Stimulated activated CD4-positive, alpha-beta T cell treated with anti-CD3 and anti-CD28 coated beads, Interleukin-4, amount 100 ng/mL, for 24 hours (primary cell): ENCODE data around the gene SELENOV.
"Not testable (repeated sequence)": the region's sequence is repeated elsewhere in the genome, so short reads cannot be mapped to it uniquely, and the experiment has no call there.

Experiments used
- DNase-seq: peaks from one replicate; pipeline ENCODE4 v3.0.0-alpha.2; 2020

Gene SELENOV

GRCh38 chr19:39514840-39515550 lies at the start of gene SELENOV:
Gene SELENOV, plus strand, starts transcription at chr19:39515139. Its CDS starts 74 bp downstream, at chr19:39515213.
- DNase-seq: no peak

- no peak for DNase-seq
These were observed 48.8 kb upstream of the SELENOV start for GRCh38 chr19:39465956-39466747.

GRCh38 chr19:39467941-39468340 lies 47.0 kb upstream of the SELENOV start:
- DNase-seq: no peak

GRCh38 chr19:39469036-39469435 lies 45.9 kb upstream of the SELENOV start:
- DNase-seq: no peak

- no peak for DNase-seq
These were observed 45.4 kb upstream of the SELENOV start for GRCh38 chr19:39469567-39469966.

GRCh38 chr19:39470724-39471339 lies 44.1 kb upstream of the SELENOV start:
- DNase-seq: no peak

DNA sequence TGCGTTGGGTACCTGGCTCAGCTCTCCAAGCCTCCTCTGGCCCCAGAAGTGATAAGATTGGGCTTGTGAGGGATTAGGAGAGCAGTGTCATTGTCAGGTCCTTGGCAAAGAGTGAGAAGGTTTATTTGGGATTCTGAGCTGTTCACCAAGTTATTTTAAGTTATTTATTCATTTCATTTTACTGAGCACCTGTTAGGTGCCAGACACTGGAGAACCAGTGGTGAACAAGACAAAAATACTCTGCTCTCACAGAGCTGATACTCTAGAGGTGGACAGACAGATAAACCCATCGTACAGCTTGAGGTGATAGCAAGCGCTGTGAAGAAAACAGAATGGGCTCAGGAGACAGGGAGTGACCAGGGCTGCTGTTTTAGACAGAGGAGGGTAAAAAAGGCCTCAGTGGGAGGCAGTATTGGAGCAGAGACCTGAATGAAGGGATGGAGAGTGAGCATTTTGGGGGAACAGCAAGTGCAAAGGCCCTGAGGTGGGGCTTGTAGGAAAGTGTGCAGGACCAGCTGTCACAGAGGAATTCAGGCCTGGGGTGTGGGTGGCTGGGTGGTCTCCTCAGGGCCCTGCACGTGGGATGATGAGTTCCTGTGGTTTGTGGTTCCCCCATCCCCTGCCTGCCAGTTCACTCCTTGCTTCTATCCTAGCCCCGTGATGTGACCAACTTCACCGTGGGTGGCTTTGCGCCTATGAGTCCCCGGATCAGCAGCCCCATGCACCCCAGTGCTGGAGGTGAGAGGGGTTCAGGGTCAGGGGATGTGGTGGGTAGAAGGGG lies 43.0 kb upstream of the SELENOV start:
- no peak for DNase-seq

DNA sequence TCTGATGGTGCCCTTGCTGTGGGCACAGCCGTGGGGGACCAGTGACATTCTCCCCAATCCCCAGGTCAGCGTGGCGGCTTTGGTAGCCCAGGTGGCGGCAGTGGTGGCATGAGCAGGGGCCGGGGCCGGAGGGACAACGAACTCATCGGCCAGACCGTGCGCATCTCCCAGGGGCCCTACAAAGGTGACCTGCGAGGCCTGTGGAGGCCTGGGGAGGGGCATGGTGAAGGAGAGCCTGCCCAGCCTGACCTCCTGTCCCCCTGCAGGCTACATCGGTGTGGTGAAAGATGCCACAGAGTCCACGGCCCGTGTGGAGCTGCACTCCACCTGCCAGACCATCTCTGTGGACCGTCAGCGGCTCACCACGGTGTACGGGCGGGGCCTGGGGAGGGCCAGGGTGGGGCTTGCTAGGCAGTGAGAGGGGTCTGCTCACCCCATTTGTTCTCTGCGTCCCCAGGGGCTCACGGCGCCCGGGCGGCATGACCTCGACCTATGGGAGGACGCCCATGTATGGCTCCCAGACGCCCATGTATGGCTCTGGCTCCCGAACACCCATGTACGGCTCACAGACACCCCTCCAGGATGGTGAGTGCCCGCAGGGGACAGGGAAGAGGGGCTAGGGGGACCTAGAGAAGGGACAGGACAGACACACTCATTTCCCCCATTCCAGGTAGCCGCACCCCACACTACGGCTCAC lies 42.0 kb upstream of the SELENOV start:
- no peak for DNase-seq

GRCh38 chr19:39473443-39473960 lies 41.4 kb upstream of the SELENOV start:
- DNase-seq: no peak

DNA sequence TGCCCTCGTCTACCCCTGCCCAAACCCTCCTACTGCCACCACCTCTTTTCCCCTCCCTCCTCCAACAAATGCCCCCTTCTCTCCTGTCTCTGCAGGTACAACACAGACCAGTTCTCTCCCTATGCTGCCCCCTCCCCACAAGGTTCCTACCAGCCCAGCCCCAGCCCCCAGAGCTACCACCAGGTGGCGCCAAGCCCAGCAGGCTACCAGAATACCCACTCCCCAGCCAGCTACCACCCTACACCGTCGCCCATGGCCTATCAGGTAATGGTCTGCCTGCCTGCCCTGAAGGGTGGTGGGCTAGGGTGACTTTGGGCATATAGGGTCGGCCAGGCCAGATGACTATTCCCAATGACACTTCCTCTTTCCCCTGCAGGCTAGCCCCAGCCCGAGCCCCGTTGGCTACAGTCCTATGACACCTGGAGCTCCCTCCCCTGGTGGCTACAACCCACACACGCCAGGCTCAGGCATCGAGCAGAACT lies 40.8 kb upstream of the SELENOV start:
- peak; percentile 79 for DNase-seq

DNA sequence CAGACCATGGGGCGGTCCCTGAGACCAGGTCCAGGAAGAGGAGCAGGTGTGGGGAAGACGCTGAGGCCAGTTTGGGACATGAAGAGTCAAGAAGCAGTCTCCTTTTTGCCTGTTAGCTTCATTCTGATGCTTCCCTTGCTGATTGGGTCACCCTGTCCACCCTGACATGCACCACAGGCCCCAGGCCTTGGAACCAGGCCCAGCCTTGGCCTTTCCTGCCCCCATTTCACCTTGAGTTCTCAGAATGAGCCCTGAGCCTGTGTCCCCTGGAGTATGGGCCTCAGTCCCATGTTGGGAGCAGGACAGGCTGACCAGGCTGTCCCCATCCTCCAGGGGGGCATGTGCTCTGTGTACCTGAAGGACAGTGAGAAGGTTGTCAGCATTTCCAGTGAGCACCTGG lies 39.2 kb upstream of the SELENOV start:
- no peak for DNase-seq

DNA sequence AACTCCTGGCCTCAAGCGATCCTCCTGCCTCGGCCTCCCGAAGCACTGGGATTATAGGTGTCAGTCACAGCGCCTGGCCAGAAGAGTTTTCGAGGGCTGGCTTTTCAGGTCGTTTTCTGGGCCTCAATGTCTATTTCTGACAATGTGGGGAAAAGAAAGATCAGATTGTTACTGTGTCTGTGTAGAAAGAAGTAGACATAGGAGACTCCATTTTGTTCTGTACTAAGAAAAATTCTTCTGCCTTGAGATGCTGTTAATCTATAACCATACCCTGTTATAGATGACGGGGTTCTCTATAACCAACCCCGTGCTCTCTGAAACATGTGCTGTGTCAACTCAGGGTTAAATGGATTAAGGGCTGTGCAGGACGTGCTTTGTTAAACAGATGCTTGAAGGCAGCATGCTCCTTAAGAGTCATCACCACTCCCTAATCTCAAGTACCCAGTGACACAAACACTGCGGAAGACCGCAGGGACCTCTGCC lies 35.6 kb upstream of the SELENOV start:
- DNase-seq: not testable (repeated sequence)

GRCh38 chr19:39479916-39480315 lies 35.0 kb upstream of the SELENOV start:
- DNase-seq: no peak

GRCh38 chr19:39480337-39481228 lies 34.4 kb upstream of the SELENOV start, which contains the start of gene TIMM50:
Gene TIMM50, plus strand, starts transcription at chr19:39480838. Its CDS starts 16 bp downstream, at chr19:39480854.
- DNase-seq: peak; percentile 99

DNA sequence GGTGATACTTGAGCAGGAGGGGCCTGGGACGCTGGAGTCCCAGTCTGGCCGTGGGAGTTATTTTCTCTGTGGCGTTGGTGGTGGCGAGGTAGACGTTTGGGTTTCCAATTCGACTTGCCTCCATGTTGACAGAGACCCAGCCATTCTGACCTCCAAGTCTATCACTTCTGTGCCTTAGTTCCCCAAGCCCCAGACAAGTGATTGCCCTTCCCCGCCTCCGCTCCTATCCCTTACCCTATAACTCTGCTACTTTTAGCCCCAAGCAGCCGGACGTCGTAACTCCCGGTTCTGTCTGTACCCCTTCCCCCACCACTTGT lies 33.8 kb upstream of the SELENOV start:
- DNase-seq: no peak

- DNase-seq: no peak
These were observed 33.3 kb upstream of the SELENOV start for GRCh38 chr19:39481676-39482075.

- no peak for DNase-seq
These were observed 31.8 kb upstream of the SELENOV start for GRCh38 chr19:39483141-39483540.

DNA sequence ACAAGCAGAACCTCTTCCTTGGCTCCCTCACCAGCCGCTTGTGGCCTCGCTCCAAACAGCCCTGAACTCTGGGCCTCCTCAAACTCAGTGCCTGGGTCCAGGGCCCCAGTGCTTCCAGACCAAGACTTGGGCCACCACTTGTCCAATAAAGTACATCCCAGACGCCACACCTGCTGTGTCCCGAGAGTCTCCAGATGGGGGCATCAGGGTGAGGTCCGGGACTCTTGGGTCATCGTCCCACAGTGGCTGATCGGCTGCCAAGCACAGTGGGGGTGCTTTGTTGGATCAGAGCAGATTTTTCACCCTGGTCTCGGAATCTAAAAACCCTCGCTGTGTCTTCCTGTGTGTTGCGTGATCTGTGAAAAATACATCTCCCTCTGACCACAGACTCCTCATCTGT lies 25.2 kb upstream of the SELENOV start:
- DNase-seq: no peak

- DNase-seq: no peak
These were observed 22.7 kb upstream of the SELENOV start for GRCh38 chr19:39492225-39492624.

GRCh38 chr19:39492788-39493187 lies 22.2 kb upstream of the SELENOV start:
- no peak for DNase-seq

- no peak for DNase-seq
These were observed 20.3 kb upstream of the SELENOV start for GRCh38 chr19:39494661-39495060.
